ENCODE results near the gene ASXL3. TPM values are rescaled to one million over a fixed set of nuclear protein-coding genes. Genes with fewer than 3 reads are reported as not detected.

Gene ASXL3
- polyA plus RNA-seq, 3 donors = not detected

- H3K9me3 Mint-ChIP-seq = peaks cover 0 to 11% (median 4%) of the 10 kb centered on the region in 7 donors
- TF ChIP-seq CTCF (IDR thresholded peaks at IDR 0.05) = no peak
- Histone ChIP-seq H4K20me1 (ENCODE audit: insufficient read depth, low read length) (no peaks in the 10 kb centered on the region), H3K36me3 (replicated peaks in 1 of 2; ENCODE audit: control insufficient read depth in 1 of 2, insufficient read depth in 2 of 2, low read length in 2 of 2) (no peaks in the 10 kb centered on the region), H3K27ac (ENCODE audit: low read depth in 1 of 2, low read length in 2 of 2) (no peak overlapping the region), H3K9ac (ENCODE audit: insufficient read depth, low read length, poor library complexity, severe bottlenecking) (no peak overlapping the region), H3K4me3 (replicated peaks in 1 of 3; ENCODE audit: low read depth in 2 of 3, low read length in 3 of 3) (no peak overlapping the region), H3K9me3 (replicated peaks in 1 of 2; ENCODE audit: control insufficient read depth in 1 of 2, insufficient read depth in 1 of 2, low read length in 2 of 2) (peaks cover 0 to 4% of the 10 kb centered on the region in 2 donors), H3K79me2 (ENCODE audit: insufficient read depth, low read length) (no peaks in the 10 kb centered on the region), H2AFZ (ENCODE audit: insufficient read depth, low read depth, low read length, poor library complexity, severe bottlenecking) (no peak overlapping the region), H3K27me3 (ENCODE audit: control insufficient read depth in 2 of 2, insufficient read depth in 2 of 2, low read length in 2 of 2) (no peaks in the 10 kb centered on the region), H3K4me2 (replicated peaks; ENCODE audit: extremely low read depth, low read length, poor library complexity, severe bottlenecking) (no peak overlapping the region), H3K4me1 (ENCODE audit: control insufficient read depth in 1 of 2, insufficient read depth in 2 of 2, low read length in 2 of 2) (no peaks in the 10 kb centered on the region)
- H3K4me3 Mint-ChIP-seq = no peak overlapping the region
- intact Hi-C loops (cut with micrococcal nuclease) = no loop called here
- H3K4me1 Mint-ChIP-seq = no peaks in the 10 kb centered on the region
- no peak for DNase-seq
- no peak overlapping the region for H3K27ac Mint-ChIP-seq
- no peaks in the 10 kb centered on the region for H3K36me3 Mint-ChIP-seq
- no peaks in the 10 kb centered on the region for H3K27me3 Mint-ChIP-seq (ENCODE audit: low read depth in 3 of 3)
- no CpG with 5 or more reads among the region's 1 CpG for WGBS (ENCODE audit: insufficient coverage)
Measured at GRCh38 chr18:33562741-33563140, 15.3 kb upstream of the ASXL3 start.

- TF ChIP-seq CTCF (IDR thresholded peaks at IDR 0.05) = no peak
- no CpG with 5 or more reads among the region's 1 CpG for WGBS (ENCODE audit: insufficient coverage)
Measured at GRCh38 chr18:33567705-33568104, 10.3 kb upstream of the ASXL3 start.

More at GRCh38 chr18:33567705-33568104, 10.3 kb upstream of the ASXL3 start:
- no peaks in the 10 kb centered on the region for H3K4me1 ChIP-seq (ENCODE audit: control insufficient read depth in 1 of 2, insufficient read depth in 2 of 2, low read length in 2 of 2)
- H3K4me3 ChIP-seq (replicated peaks in 1 of 3; ENCODE audit: low read depth in 2 of 3, low read length in 3 of 3) = no peak overlapping the region
- Mint-ChIP-seq H3K9me3 (peaks cover 0 to 8% (median 6%) of the 10 kb centered on the region in 7 donors), H3K36me3 (no peaks in the 10 kb centered on the region), H3K27me3 (ENCODE audit: low read depth in 3 of 3) (peaks cover 0 to 2% (median 0%) of the 10 kb centered on the region in 3 donors), H3K4me1 (no peaks in the 10 kb centered on the region), H3K27ac (no peak overlapping the region), H3K4me3 (no peak overlapping the region)
- H4K20me1 ChIP-seq (ENCODE audit: insufficient read depth, low read length) = no peaks in the 10 kb centered on the region
- intact Hi-C loops (cut with micrococcal nuclease) = no loop called here
- peaks cover 0 to 4% of the 10 kb centered on the region in 2 donors for H3K9me3 ChIP-seq (replicated peaks in 1 of 2; ENCODE audit: control insufficient read depth in 1 of 2, insufficient read depth in 1 of 2, low read length in 2 of 2)
- no peaks in the 10 kb centered on the region for H3K27me3 ChIP-seq (ENCODE audit: control insufficient read depth in 2 of 2, insufficient read depth in 2 of 2, low read length in 2 of 2)
- no peaks in the 10 kb centered on the region for H3K36me3 ChIP-seq (replicated peaks in 1 of 2; ENCODE audit: control insufficient read depth in 1 of 2, insufficient read depth in 2 of 2, low read length in 2 of 2)
- DNase-seq = no peak
- no peak overlapping the region for H3K27ac ChIP-seq (ENCODE audit: low read depth in 1 of 2, low read length in 2 of 2)
- H2AFZ ChIP-seq (ENCODE audit: insufficient read depth, low read depth, low read length, poor library complexity, severe bottlenecking) = no peak overlapping the region
- no peaks in the 10 kb centered on the region for H3K79me2 ChIP-seq (ENCODE audit: insufficient read depth, low read length)
- no peak overlapping the region for H3K4me2 ChIP-seq (replicated peaks; ENCODE audit: extremely low read depth, low read length, poor library complexity, severe bottlenecking)
- H3K9ac ChIP-seq (ENCODE audit: insufficient read depth, low read length, poor library complexity, severe bottlenecking) = no peak overlapping the region
